Neuronal stem cell (in vitro differentiated cells): Measurements from ENCODE around the gene HS3ST3A1.

ENCODE experiments used
- DNase-seq: peaks from one replicate; pipeline ENCODE4 v3.0.0-alpha.2; 2013; ENCODE audit warnings: low spot score
- H2AFZ ChIP-seq: one replicate; pipeline ENCODE4 v1.6.1; 2013; ENCODE audit warnings: mild to moderate bottlenecking, low read length, inconsistent platforms
- H2AK5ac ChIP-seq: 2 replicates; pipeline ENCODE4 v1.6.1; 2013; ENCODE audit warnings: low read depth, mild to moderate bottlenecking, inconsistent platforms, low read length, moderate library complexity, mixed read lengths
- H2BK120ac ChIP-seq: 2 replicates; pipeline ENCODE4 v1.6.1; 2013; ENCODE audit warnings: low read depth, mild to moderate bottlenecking, inconsistent platforms, low read length, moderate library complexity, mixed read lengths
- H2BK12ac ChIP-seq: one replicate; pipeline ENCODE4 v1.6.1; 2013; ENCODE audit warnings: low read length, inconsistent platforms
- H2BK15ac ChIP-seq: 2 replicates; pipeline ENCODE4 v1.6.1; 2013; ENCODE audit warnings: mild to moderate bottlenecking, low read length, inconsistent platforms, mixed read lengths
- H2BK5ac ChIP-seq: one replicate; pipeline ENCODE4 v1.6.1; 2013; ENCODE audit warnings: inconsistent platforms, mild to moderate bottlenecking, low read length, moderate library complexity
- H3K14ac ChIP-seq: one replicate; pipeline ENCODE4 v1.6.1; 2013; ENCODE audit warnings: low read length, inconsistent platforms
- H3K18ac ChIP-seq: 2 replicates; pipeline ENCODE4 v1.6.1; 2013; ENCODE audit warnings: low read length, inconsistent platforms
- H3K23ac ChIP-seq: 2 replicates; pipeline ENCODE4 v1.6.1; 2013; ENCODE audit warnings: low read depth, mild to moderate bottlenecking, mixed read lengths, low read length, inconsistent platforms; ENCODE audit not compliant: poor library complexity
- H3K27ac ChIP-seq: replicated peaks from 3 replicates; pipeline ENCODE4 v1.5.1; 2013; ENCODE audit warnings: low read length, inconsistent platforms
- H3K27me3 ChIP-seq, 3 experiments: 2 replicates each; pipeline ENCODE4 v1.6.1; 2013; ENCODE audit warnings: low read length in 3 of 3, mild to moderate bottlenecking in 2 of 3, inconsistent platforms in 1 of 3, low read depth in 1 of 3, mixed read lengths in 1 of 3, moderate library complexity in 1 of 3; ENCODE audit not compliant: control insufficient read depth in 3 of 3, insufficient read depth in 3 of 3
- H3K36me3 ChIP-seq, 2 donors: replicated peaks in 1 of 2; 2 replicates each; pipeline ENCODE4 v1.6.1; 2013; ENCODE audit warnings: low read length in 2 of 2; ENCODE audit not compliant: control insufficient read depth in 2 of 2, insufficient read depth in 2 of 2
- H3K4ac ChIP-seq: 2 replicates; pipeline ENCODE4 v1.6.1; 2013; ENCODE audit warnings: inconsistent platforms, mild to moderate bottlenecking, low read length, moderate library complexity
- H3K4me1 ChIP-seq, 2 donors: 1 replicate in 1 of 2; 2 replicates in 1 of 2; pipeline ENCODE4 v1.6.1; 2013; ENCODE audit warnings: low read length in 2 of 2, low read depth in 1 of 2; ENCODE audit not compliant: control insufficient read depth in 2 of 2, insufficient read depth in 1 of 2
- H3K4me2 ChIP-seq: one replicate; pipeline ENCODE4 v1.6.1; 2013; ENCODE audit warnings: mild to moderate bottlenecking, low read length, inconsistent platforms; ENCODE audit not compliant: insufficient read depth, poor library complexity, severe bottlenecking
- H3K4me3 ChIP-seq, 2 donors: 2 replicates each; pipeline ENCODE4 v1.5.1; 2013; ENCODE audit warnings: low read length in 2 of 2, mild to moderate bottlenecking in 2 of 2, inconsistent platforms in 1 of 2, moderate library complexity in 1 of 2
- H3K79me1 ChIP-seq: one replicate; pipeline ENCODE4 v1.6.1; 2013; ENCODE audit warnings: low read depth, mild to moderate bottlenecking, inconsistent platforms, low read length, moderate library complexity
- H3K9ac ChIP-seq: one replicate; pipeline ENCODE4 v1.6.1; 2013; ENCODE audit warnings: mild to moderate bottlenecking, low read depth, low read length, inconsistent platforms; ENCODE audit not compliant: poor library complexity
- H3K9me3 ChIP-seq, 2 donors: replicated peaks in 1 of 2; 2 replicates each; pipeline versions ENCODE3 to v1.6.1; 2013; ENCODE audit warnings: low read length in 2 of 2, mild to moderate bottlenecking in 2 of 2, inconsistent platforms in 1 of 2, low read depth in 1 of 2, mixed read lengths in 1 of 2, moderate library complexity in 1 of 2; ENCODE audit not compliant: control insufficient read depth in 2 of 2, insufficient read depth in 1 of 2
- H4K8ac ChIP-seq: one replicate; pipeline ENCODE4 v1.6.1; 2013; ENCODE audit warnings: low read depth, mild to moderate bottlenecking, inconsistent platforms, low read length, moderate library complexity
- H4K91ac ChIP-seq: one replicate; pipeline ENCODE4 v1.6.1; 2013; ENCODE audit warnings: low read length, low read depth, mild to moderate bottlenecking, inconsistent platforms; ENCODE audit not compliant: poor library complexity
- WGBS, 2 donors: extraction: QIAGEN DNeasy Blood & Tissue Kit; methylation state at CpG; one replicate each; pipeline ENCODE4 v1.1.7; 2013; ENCODE audit warnings: missing lambda C conversion rate in 2 of 2, mixed read lengths in 1 of 2; ENCODE audit not compliant: insufficient read length in 2 of 2, insufficient replicate concordance in 1 of 2; ENCODE audit errors: extremely low coverage in 2 of 2; 5-methylcytosine and 5-hydroxymethylcytosine counted together

The HS3ST3A1 gene

DNA sequence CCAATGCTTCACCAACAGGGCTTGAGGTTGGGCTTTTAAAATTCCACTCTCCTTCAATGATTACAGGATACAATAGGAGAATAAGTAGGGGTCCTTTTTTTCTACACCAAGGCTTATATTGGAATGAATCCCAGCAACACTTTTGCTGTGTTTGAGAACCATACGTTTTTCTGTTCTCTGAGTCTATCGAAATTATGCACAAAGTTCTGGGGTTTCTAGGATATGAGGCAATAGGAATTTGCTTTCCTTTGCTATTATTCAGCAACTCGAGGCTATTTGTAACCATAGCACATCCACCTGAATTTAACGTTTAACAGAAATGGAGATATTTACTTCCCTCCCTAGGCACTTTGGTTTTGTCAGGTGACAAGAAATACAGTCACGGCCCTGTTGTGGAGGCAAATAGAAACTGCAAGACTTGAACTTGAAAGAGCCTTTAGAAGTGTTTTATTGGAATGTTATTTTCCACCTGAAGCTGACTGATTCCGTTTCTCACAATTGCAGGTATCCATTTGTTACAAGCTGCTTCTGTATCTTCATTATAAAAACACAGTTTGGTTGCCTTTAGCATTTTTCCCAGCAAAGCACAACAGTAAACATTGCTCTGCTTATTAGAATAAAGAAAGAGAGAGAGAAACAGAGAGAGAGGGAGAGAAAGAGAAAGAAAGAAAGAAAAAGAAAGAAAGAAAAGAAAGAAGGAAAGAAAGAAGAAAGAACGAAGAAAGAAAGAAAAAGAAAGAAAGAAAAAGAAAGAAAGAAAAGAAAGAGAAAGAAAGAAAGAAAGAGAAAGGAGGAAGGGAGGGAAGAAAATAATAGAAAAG, 109.6 kb downstream of the HS3ST3A1 start:
- Histone ChIP-seq H3K4me2 (no peak overlapping the region), H2BK12ac (no peak overlapping the region)

DNA sequence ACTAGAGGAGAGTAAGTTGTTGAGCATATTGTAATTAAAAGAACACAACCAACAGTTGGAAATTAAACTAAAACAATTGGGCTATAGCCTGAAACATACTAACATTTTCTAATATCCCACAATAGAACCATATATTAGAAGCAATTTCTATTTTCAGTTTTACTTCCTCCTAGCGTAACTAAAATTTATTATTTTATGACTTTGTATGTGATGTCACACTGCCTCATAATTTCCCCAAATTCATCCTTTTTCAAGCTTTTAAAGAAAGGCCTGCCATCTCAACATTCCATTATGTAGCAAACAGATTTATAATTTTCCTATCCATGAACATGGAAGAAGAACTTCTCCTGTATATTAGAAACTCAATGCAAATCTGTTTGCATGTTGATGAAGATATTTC, 110.2 kb downstream of the HS3ST3A1 start:
- H3K9ac ChIP-seq = no peak overlapping the region
- H4K91ac ChIP-seq = no peak overlapping the region
- H3K4ac ChIP-seq = no peak overlapping the region
- no peaks in the 10 kb centered on the region for H3K9me3 ChIP-seq
- H2AK5ac ChIP-seq = no peak overlapping the region
- no peak for DNase-seq
- H3K4me3 ChIP-seq = no peak overlapping the region
- H3K14ac ChIP-seq = no peak overlapping the region
- no peak overlapping the region for H4K8ac ChIP-seq
- H3K23ac ChIP-seq = no peak overlapping the region
- no peak overlapping the region for H2BK12ac ChIP-seq
- H2BK15ac ChIP-seq = no peak overlapping the region
- WGBS, 2 donors = no CpG with 5 or more reads among the region's 1 CpG
- H2AFZ ChIP-seq = no peak overlapping the region
- no peaks in the 10 kb centered on the region for H3K27me3 ChIP-seq
- H3K36me3 ChIP-seq = peaks cover 0 to 30% of the 10 kb centered on the region in 2 donors
- H3K18ac ChIP-seq = no peak overlapping the region
- H2BK5ac ChIP-seq = no peak overlapping the region
- H3K27ac ChIP-seq = no peak overlapping the region
- H3K79me1 ChIP-seq = no peaks in the 10 kb centered on the region
- no peak overlapping the region for H2BK120ac ChIP-seq
- peaks cover 0 to 18% of the 10 kb centered on the region in 2 donors for H3K4me1 ChIP-seq
- H3K4me2 ChIP-seq = no peak overlapping the region

More for the DNA sequence above, 109.6 kb downstream of the HS3ST3A1 start:
- no peak overlapping the region for H2BK5ac ChIP-seq
- no peak overlapping the region for H2BK120ac ChIP-seq
- H3K23ac ChIP-seq = no peak overlapping the region
- no peaks in the 10 kb centered on the region for H3K79me1 ChIP-seq
- no peak overlapping the region for H3K4me3 ChIP-seq
- no peak overlapping the region for H4K8ac ChIP-seq
- H3K14ac ChIP-seq = no peak overlapping the region
- no peak overlapping the region for H2AK5ac ChIP-seq
- H3K27ac ChIP-seq = no peak overlapping the region
- no peak overlapping the region for H3K9ac ChIP-seq
- peaks cover 0 to 18% of the 10 kb centered on the region in 2 donors for H3K4me1 ChIP-seq
- no peak overlapping the region for H3K4ac ChIP-seq
- WGBS, 2 donors = no CpG with 5 or more reads among the region's 7 CpGs
- H4K91ac ChIP-seq = no peak overlapping the region
- no peaks in the 10 kb centered on the region for H3K27me3 ChIP-seq
- no peak overlapping the region for H2AFZ ChIP-seq
- no peak overlapping the region for H3K18ac ChIP-seq
- H3K9me3 ChIP-seq = no peaks in the 10 kb centered on the region
- H3K36me3 ChIP-seq = peaks cover 0 to 34% of the 10 kb centered on the region in 2 donors
- DNase-seq = no peak
- H2BK15ac ChIP-seq = no peak overlapping the region

DNA sequence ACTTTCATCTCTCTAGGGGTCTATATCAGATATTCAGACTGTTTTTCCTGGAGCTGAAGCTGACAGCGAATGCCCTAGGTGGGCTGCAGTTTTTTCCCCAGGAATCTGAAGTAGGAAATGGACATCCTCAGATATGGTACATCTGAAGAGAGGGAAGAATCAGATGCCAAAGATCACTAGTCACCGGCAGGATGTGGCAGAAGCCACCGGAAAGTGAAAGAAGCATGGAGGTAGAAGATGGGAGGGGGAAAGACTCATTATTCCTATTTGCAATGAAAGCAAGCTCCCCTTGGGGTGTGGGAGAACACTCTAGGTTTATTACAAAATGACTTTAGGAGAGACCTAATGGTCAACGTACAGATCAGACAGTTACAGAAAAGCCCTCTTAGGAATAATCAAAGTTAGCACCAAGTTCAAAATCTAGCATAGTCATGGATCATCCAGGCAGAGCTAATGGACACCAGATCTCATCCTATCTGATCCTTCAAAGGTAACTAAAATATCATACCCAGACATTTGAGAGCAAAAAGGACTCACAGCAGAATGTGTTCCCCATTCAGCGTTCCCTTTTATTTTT, 110.7 kb downstream of the HS3ST3A1 start:
- no peaks in the 10 kb centered on the region for H3K27me3 ChIP-seq
- H3K14ac ChIP-seq = no peak overlapping the region
- no peak overlapping the region for H3K4me3 ChIP-seq
- no peak overlapping the region for H3K23ac ChIP-seq
- H2AFZ ChIP-seq = no peak overlapping the region
- H3K18ac ChIP-seq = no peak overlapping the region
- H2BK12ac ChIP-seq = no peak overlapping the region
- no peak overlapping the region for H4K8ac ChIP-seq
- H3K4me2 ChIP-seq = no peak overlapping the region
- no peak overlapping the region for H2BK120ac ChIP-seq
- H3K27ac ChIP-seq = no peak overlapping the region
- no peaks in the 10 kb centered on the region for H3K9me3 ChIP-seq
- WGBS, 2 donors = no CpG with 5 or more reads among the region's 5 CpGs
- H3K4ac ChIP-seq = no peak overlapping the region
- H2BK15ac ChIP-seq = no peak overlapping the region
- no peak overlapping the region for H2BK5ac ChIP-seq
- no peak overlapping the region for H3K9ac ChIP-seq
- peaks cover 0 to 18% of the 10 kb centered on the region in 2 donors for H3K4me1 ChIP-seq
- DNase-seq = no peak
- no peak overlapping the region for H2AK5ac ChIP-seq
- no peaks in the 10 kb centered on the region for H3K79me1 ChIP-seq
- H4K91ac ChIP-seq = no peak overlapping the region
- H3K36me3 ChIP-seq = peaks cover 0 to 30% of the 10 kb centered on the region in 2 donors

DNA sequence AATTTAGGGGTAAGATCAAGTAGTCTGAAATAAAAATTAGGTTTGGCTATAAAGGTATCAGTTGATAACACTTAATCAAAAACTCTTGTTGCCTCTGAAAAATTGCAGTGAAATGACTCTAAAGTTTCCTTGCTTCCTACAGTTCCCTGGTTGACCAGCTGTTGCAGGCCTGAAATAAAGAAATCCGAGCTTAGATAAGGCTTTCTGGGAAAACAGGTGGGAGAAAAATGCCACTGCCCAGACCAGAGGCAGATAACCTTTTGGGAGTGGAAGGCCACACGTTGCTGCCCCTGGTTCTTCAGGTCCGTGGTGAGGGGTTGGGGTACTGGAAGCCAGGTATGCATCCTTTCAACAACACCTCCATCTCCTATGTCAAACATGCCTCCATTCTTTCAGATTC, 111.3 kb downstream of the HS3ST3A1 start:
- WGBS, 2 donors = no CpG with 5 or more reads among the region's 3 CpGs
- no peaks in the 10 kb centered on the region for H3K79me1 ChIP-seq

More for the DNA sequence above, 111.3 kb downstream of the HS3ST3A1 start:
- no peak overlapping the region for H3K14ac ChIP-seq
- H3K9me3 ChIP-seq = no peaks in the 10 kb centered on the region
- H2BK15ac ChIP-seq = no peak overlapping the region
- H3K4ac ChIP-seq = no peak overlapping the region
- H2AFZ ChIP-seq = no peak overlapping the region
- no peak overlapping the region for H3K4me2 ChIP-seq
- H2BK5ac ChIP-seq = no peak overlapping the region
- peaks cover 0 to 25% of the 10 kb centered on the region in 2 donors for H3K36me3 ChIP-seq
- no peak overlapping the region for H4K91ac ChIP-seq
- H3K27ac ChIP-seq = no peak overlapping the region
- H3K18ac ChIP-seq = no peak overlapping the region
- no peak overlapping the region for H2BK120ac ChIP-seq
- peaks cover 0 to 18% of the 10 kb centered on the region in 2 donors for H3K4me1 ChIP-seq
- H2AK5ac ChIP-seq = no peak overlapping the region
- no peak for DNase-seq
- H3K4me3 ChIP-seq = no peak overlapping the region
- H3K9ac ChIP-seq = no peak overlapping the region
- no peak overlapping the region for H3K23ac ChIP-seq
- H2BK12ac ChIP-seq = no peak overlapping the region
- H4K8ac ChIP-seq = no peak overlapping the region
- no peaks in the 10 kb centered on the region for H3K27me3 ChIP-seq
